ENCODE data around the gene CSPG4.
"Not testable (repeated sequence)": the region's sequence is repeated elsewhere in the genome, so short reads cannot be mapped to it uniquely, and the experiment has no call there.

Gene CSPG4

DNA sequence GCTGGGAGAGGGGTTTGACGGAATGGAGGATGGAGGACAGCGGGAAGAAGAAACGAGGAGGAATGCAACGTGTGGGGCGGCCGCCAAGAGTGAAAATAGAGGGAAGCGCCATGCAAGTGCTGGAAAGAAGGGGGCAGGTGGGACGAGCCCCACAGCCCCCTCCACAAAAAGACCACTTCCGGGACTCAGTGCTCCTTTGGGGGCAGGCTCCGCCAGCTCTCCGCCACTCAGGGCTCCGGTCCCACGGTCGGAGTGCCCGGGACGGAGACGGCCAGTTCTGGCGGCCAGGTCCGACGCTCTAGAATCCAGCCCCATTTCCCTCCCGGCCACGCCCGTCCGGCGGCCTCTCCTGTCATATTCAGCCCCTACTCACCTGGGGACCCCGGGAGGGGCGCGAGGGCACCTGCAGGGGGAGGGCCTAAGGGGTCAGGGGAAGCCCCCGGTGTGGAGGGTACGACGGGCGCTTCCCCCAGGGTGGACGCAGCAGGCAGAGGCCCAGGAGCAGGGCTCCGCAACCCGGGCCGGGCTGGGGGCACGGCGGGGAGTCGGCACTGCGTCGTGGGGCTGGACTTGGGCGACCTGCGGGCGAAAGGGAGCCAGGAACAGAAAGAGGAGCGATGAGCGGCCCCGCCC is 25.5 kb upstream of the CSPG4 start:
- H3K79me2 ChIP-seq (ENCODE audit: insufficient read depth, low read length): no peaks in the 10 kb centered on the region
- H3K4me2 ChIP-seq (ENCODE audit: insufficient read depth, low read length): peak overlapping the region; percentile 81
- H3K27me3 ChIP-seq (ENCODE audit: insufficient read depth, low read length, poor library complexity): peaks cover 6% of the 10 kb centered on the region
- DNase-seq (no peak), ATAC-seq (ENCODE audit: insufficient read depth, low read depth) (no peak)
- H3K4me1 ChIP-seq (ENCODE audit: insufficient read depth, low read length): peaks cover 14% of the 10 kb centered on the region
- no peaks in the 10 kb centered on the region for H3K36me3 ChIP-seq (ENCODE audit: insufficient read depth, low read length)
- no peaks in the 10 kb centered on the region for H3K9me3 ChIP-seq (ENCODE audit: insufficient read depth, low read length, severe bottlenecking)
- peak overlapping the region; percentile 21 to 61; a peak in 3 of 4 replicates for H3K4me3 ChIP-seq (ENCODE audit: low read depth in 1 of 2, low read length in 2 of 2)
- no peak for TF ChIP-seq EZH2 (IDR thresholded peaks at IDR 0.05; ENCODE audit: borderline replicate concordance, low read depth, low read length, severe bottlenecking)
- TF ChIP-seq, protein P1, sequence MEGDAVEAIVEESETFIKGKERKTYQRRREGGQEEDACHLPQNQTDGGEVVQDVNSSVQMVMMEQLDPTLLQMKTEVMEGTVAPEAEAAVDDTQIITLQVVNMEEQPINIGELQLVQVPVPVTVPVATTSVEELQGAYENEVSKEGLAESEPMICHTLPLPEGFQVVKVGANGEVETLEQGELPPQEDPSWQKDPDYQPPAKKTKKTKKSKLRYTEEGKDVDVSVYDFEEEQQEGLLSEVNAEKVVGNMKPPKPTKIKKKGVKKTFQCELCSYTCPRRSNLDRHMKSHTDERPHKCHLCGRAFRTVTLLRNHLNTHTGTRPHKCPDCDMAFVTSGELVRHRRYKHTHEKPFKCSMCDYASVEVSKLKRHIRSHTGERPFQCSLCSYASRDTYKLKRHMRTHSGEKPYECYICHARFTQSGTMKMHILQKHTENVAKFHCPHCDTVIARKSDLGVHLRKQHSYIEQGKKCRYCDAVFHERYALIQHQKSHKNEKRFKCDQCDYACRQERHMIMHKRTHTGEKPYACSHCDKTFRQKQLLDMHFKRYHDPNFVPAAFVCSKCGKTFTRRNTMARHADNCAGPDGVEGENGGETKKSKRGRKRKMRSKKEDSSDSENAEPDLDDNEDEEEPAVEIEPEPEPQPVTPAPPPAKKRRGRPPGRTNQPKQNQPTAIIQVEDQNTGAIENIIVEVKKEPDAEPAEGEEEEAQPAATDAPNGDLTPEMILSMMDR (IDR thresholded peaks at IDR 0.05; ENCODE audit: borderline replicate concordance, extremely low read depth, low read length, poor library complexity, severe bottlenecking): no peak
- H3K27ac ChIP-seq (ENCODE audit: low read length): no peak overlapping the region
- H3K9ac ChIP-seq (ENCODE audit: low read depth, low read length): peak overlapping the region; percentile 56
- H2AFZ ChIP-seq (ENCODE audit: low read depth, low read length): peak overlapping the region; percentile 53
- H4K20me1 ChIP-seq (ENCODE audit: insufficient read depth, low read length): no peaks in the 10 kb centered on the region

DNA sequence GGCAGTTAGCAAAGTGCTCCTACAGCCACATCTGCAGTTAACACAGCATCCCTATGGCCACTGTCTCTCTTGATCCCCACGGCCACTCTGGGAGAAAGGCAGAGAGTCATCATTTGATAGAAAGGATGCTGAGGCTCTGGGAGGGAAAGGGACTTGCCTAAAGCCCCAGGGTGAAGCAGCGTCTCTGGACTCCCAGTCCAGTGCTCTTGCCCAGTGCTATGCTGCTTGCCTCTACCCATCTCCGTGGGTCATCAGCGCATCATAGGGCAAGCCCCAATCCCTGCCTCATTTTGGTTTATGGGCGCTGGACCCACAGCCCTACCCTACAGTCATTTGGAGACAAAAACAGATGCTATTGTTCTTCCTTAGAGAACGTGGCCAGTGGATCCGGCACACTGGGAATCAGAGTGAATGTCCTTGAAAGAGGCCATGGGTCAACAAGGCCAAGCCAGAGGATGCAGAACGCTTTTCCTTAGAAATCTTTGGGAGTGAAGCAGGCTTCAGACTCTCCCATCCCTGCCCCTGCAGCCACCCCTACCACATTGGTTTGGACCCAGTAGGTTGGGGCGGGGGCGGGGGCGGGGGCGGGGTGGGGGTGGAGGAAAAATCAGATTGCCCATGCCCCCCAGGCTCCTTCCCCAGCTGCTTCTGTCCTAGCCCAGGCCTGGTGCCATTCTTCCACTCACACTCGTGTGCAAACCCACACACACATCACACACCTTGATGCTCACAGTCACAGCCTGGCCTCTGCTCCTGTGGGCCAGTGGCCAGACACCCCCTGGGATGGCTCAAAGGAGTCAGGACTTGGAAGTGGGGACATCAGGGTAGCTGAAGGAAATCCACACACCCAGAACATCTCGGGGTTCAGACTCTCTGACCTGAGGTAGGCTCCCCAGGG is 24.7 kb upstream of the CSPG4 start:
- Histone ChIP-seq H3K4me2 (ENCODE audit: insufficient read depth, low read length) (peak overlapping the region; percentile 81), H3K9ac (ENCODE audit: low read depth, low read length) (peak overlapping the region; percentile 56; the same call in 1 of the 2 replicates), H3K4me1 (ENCODE audit: insufficient read depth, low read length) (peaks cover 14% of the 10 kb centered on the region), H3K4me3 (ENCODE audit: low read depth in 1 of 2, low read length in 2 of 2) (peak overlapping the region in 1 of 2 experiments; percentile 61; a peak in 2 of 4 replicates)
- not testable (repeated sequence) for H3K36me3 ChIP-seq (ENCODE audit: insufficient read depth, low read length); ATAC-seq (ENCODE audit: insufficient read depth, low read depth); H2AFZ ChIP-seq (ENCODE audit: low read depth, low read length); H4K20me1 ChIP-seq (ENCODE audit: insufficient read depth, low read length); H3K27ac ChIP-seq (ENCODE audit: low read length); H3K79me2 ChIP-seq (ENCODE audit: insufficient read depth, low read length); H3K27me3 ChIP-seq (ENCODE audit: insufficient read depth, low read length, poor library complexity); H3K9me3 ChIP-seq (ENCODE audit: insufficient read depth, low read length, severe bottlenecking); DNase-seq

DNA sequence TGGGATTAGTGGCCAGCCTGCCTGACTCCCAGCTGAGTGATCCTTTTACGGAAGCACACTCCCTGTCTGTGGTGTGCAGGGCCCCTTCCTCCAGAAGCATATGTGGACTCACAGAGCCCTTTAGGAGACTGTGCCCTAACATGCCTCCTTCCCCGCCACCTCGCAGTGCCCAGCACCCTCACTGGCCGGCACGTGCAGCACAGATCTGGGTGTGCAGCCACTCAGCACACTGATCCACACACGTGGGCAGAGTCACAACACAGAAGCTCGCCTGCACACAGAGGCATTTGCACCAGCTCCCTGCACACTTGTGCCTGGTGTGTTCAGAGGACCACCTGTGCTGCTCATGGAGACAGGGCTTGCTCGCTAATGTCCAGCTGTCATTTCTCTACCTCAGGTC is 23.6 kb upstream of the CSPG4 start:
- Histone ChIP-seq H3K4me3 (ENCODE audit: low read depth in 1 of 2, low read length in 2 of 2) (no peak overlapping the region), H3K4me2 (ENCODE audit: insufficient read depth, low read length) (no peak overlapping the region), H3K27ac (ENCODE audit: low read length) (no peak overlapping the region), H3K36me3 (ENCODE audit: insufficient read depth, low read length) (no peaks in the 10 kb centered on the region), H4K20me1 (ENCODE audit: insufficient read depth, low read length) (no peaks in the 10 kb centered on the region), H3K79me2 (ENCODE audit: insufficient read depth, low read length) (no peaks in the 10 kb centered on the region), H3K9ac (ENCODE audit: low read depth, low read length) (no peak overlapping the region), H3K27me3 (ENCODE audit: insufficient read depth, low read length, poor library complexity) (peaks cover 6% of the 10 kb centered on the region), H3K4me1 (ENCODE audit: insufficient read depth, low read length) (peaks cover 14% of the 10 kb centered on the region), H2AFZ (ENCODE audit: low read depth, low read length) (no peak overlapping the region), H3K9me3 (ENCODE audit: insufficient read depth, low read length, severe bottlenecking) (no peaks in the 10 kb centered on the region)
- ATAC-seq (ENCODE audit: insufficient read depth, low read depth) (no peak), DNase-seq (no peak)
- TF ChIP-seq, protein P1 (IDR thresholded peaks at IDR 0.05; ENCODE audit: borderline replicate concordance, extremely low read depth, low read length, poor library complexity, severe bottlenecking): no peak
- TF ChIP-seq EZH2 (IDR thresholded peaks at IDR 0.05; ENCODE audit: borderline replicate concordance, low read depth, low read length, severe bottlenecking): no peak

DNA sequence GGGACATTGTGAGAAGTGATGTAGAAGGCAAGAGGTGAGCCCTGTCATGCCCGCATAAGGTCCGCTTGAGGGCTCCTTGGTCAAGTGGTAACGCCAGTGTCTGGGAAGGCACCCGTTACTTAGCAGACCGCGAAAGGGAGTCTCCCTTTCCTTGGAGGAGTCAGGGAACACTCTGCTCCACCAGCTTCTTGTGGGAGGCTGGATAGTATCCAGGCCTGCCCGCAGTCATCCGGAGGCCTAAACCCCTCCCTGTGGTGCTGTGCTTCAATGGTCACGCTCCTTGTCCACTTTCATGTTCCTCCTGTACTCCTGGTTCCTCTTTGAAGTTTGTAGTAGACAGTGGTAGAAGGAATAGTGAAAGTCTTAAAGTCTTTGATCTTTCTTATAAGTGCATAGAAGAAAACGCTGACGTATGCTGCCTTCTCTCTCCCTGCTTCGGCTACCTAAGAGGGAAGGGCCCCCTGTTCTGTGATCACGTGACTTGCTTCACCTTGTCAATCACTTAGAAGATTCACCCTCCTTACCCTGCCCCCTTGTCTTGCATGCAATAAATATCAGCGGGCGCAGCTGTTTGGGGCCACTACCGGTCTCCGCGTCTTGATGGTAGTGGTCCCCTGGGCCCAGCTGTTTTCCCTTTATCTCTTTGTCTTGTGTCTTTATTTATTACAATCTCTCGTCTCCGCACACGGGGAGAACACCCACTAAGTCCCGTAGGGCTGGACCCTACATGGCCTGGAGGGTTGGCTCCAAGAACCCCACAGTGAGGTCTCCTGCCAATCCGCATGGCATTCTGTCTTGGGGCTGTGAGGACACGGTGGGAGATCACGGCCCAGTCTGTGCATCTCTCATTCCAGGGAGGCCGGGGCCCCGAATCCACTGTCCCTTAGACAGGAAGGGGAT is 22.5 kb upstream of the CSPG4 start:
- ATAC-seq (ENCODE audit: insufficient read depth, low read depth): not testable (repeated sequence)

More for the DNA sequence above, 22.5 kb upstream of the CSPG4 start:
- H3K4me3 ChIP-seq (ENCODE audit: low read depth in 1 of 2, low read length in 2 of 2); H3K36me3 ChIP-seq (ENCODE audit: insufficient read depth, low read length); DNase-seq; H4K20me1 ChIP-seq (ENCODE audit: insufficient read depth, low read length); H3K9ac ChIP-seq (ENCODE audit: low read depth, low read length); H2AFZ ChIP-seq (ENCODE audit: low read depth, low read length); H3K4me2 ChIP-seq (ENCODE audit: insufficient read depth, low read length); H3K9me3 ChIP-seq (ENCODE audit: insufficient read depth, low read length, severe bottlenecking); H3K27me3 ChIP-seq (ENCODE audit: insufficient read depth, low read length, poor library complexity); H3K79me2 ChIP-seq (ENCODE audit: insufficient read depth, low read length); H3K27ac ChIP-seq (ENCODE audit: low read length): not testable (repeated sequence)
- H3K4me1 ChIP-seq (ENCODE audit: insufficient read depth, low read length): peaks cover 14% of the 10 kb centered on the region

Measured in DND-41 (cell line).